Transverse colon (tissue), 4 donors: Measurements from ENCODE around the gene FCHSD2. TPM values are rescaled to one million over a fixed set of nuclear protein-coding genes. Genes with fewer than 3 reads are reported as not detected.

Source experiments
- DNase-seq: peaks from one replicate; pipeline ENCODE4 v3.0.0-alpha.2; 2019
- H3K27ac ChIP-seq, 4 donors: fragments of 200-600 bp; sonication (generic); 2 replicates each; pipeline ENCODE4 v1.5.1; 2016 to 2018; ENCODE audit warnings: inconsistent platforms in 4 of 4
- H3K27me3 ChIP-seq: fragments of 200-600 bp; sonication (generic); 2 replicates; pipeline ENCODE4 v1.5.1; 2017; ENCODE audit warnings: inconsistent platforms
- H3K36me3 ChIP-seq, 4 donors: fragments of 200-600 bp; sonication (generic); 2 replicates each; pipeline ENCODE4 v1.5.1; 2017 to 2019; ENCODE audit warnings: inconsistent platforms in 4 of 4
- H3K4me1 ChIP-seq, 4 donors: fragments of 200-600 bp; sonication (generic); 2 replicates each; pipeline ENCODE4 v1.5.1; 2017 to 2020; ENCODE audit warnings: inconsistent platforms in 4 of 4
- H3K4me3 ChIP-seq, 4 donors: fragments of 200-600 bp; sonication (generic); 1 replicate in 1 of 4; 2 replicates in 3 of 4; pipeline versions ENCODE4 v1.5.1 to v1.6.1; 2017 to 2019; ENCODE audit warnings: inconsistent platforms in 4 of 4
- H3K9me3 ChIP-seq, 2 donors: fragments of 200-600 bp; sonication (generic); 2 replicates each; pipeline ENCODE4 v1.5.1; 2017 to 2019; ENCODE audit warnings: inconsistent platforms in 2 of 2
- CTCF ChIP-seq, 5 experiments: fragments of 200-600 bp in 3 of 5; fragments of 450-650 bp in 2 of 5; sonication (generic) in 3 of 5; IDR thresholded peaks; 1 replicate in 2 of 5; 2 replicates in 3 of 5; pipeline ENCODE4 v1.5.1; 2016 to 2017; ENCODE audit warnings: antibody characterized with exemption in 5 of 5, inconsistent platforms in 3 of 5, mild to moderate bottlenecking in 2 of 5, moderate library complexity in 1 of 5
- EP300 ChIP-seq: sonication (generic); formaldehyde crosslinking; IDR thresholded peaks from one replicate; pipeline ENCODE4 v1.6.1; 2017; ENCODE audit warnings: antibody characterized with exemption, low read depth
- POLR2A ChIP-seq: fragments of 450-650 bp; IDR thresholded peaks from one replicate; pipeline ENCODE4 v1.6.1; 2016; ENCODE audit warnings: antibody characterized with exemption, mild to moderate bottlenecking, moderate library complexity
- POLR2AphosphoS5 ChIP-seq, 3 donors: sonication (generic); formaldehyde crosslinking; IDR thresholded peaks; one replicate each; pipeline ENCODE4 v1.6.1; 2016; ENCODE audit warnings: antibody characterized with exemption in 3 of 3
- WGBS, 2 donors: methylation state at CpG; one replicate each; pipeline ENCODE4 v1.1.5; 2018; ENCODE audit warnings: low coverage in 1 of 2; 5-methylcytosine and 5-hydroxymethylcytosine counted together
- in situ Hi-C, 4 donors: fragments of 200-750 bp; cut with MboI; loops; one replicate each; pipeline versions ENCODE4 v1.15.0 to v1.15.1; 2017; ENCODE audit warnings: low sequenced_read_pairs in 3 of 4, low pct_ligation_motif_present in 1 of 4, low pct_unique_long_range_greater_than_20kb in 1 of 4
- intact Hi-C: fragments of 100-400 bp; cut with DNase I; formaldehyde crosslinking; loops from one replicate; pipeline ENCODE4 v1.15.1; 2023; ENCODE audit warnings: low total_unique reads
- total RNA-seq, 4 donors: library from RNA; depleted of rRNA; stranded (reverse); fragments of >200 nt; gene quantifications; one replicate each; pipeline ENCODE4 v1.1.0, GENCODE V29; 2016

FCHSD2 gene
- total RNA-seq, 4 donors from 2014 or later: 9.1 to 15.9 (median 15.0) TPM

- H3K4me3 ChIP-seq: no peak overlapping the region
- intact Hi-C loops (no loop called here), in situ Hi-C loops (no loop called here)
- H3K4me1 ChIP-seq: no peaks in the 10 kb centered on the region
- peaks cover 0 to 23% (median 4%) of the 10 kb centered on the region in 4 donors for H3K36me3 ChIP-seq
- no peaks in the 10 kb centered on the region for H3K27me3 ChIP-seq
- DNase-seq: no peak
- no peak overlapping the region for H3K27ac ChIP-seq
- TF ChIP-seq POLR2AphosphoS5 (IDR thresholded peaks at IDR 0.05) (no peak), POLR2A (no peak), CTCF (IDR thresholded peaks at IDR 0.05) (no peak), EP300 (no peak)
- 97 to 100% methylated on average over 2 of the region's 2 CpGs for WGBS, 2 donors
- H3K9me3 ChIP-seq: no peaks in the 10 kb centered on the region
Observed at GRCh38 chr11:72890881-72891280, 251.2 kb downstream of the FCHSD2 start.

GRCh38 chr11:72886619-72887018, 255.5 kb downstream of the FCHSD2 start:
- TF ChIP-seq CTCF (IDR thresholded peaks at IDR 0.05): no peak
- TF ChIP-seq POLR2AphosphoS5 (IDR thresholded peaks at IDR 0.05): no peak
- no peak for TF ChIP-seq POLR2A
- no peak for TF ChIP-seq EP300
- intact Hi-C loops: no loop called here
- in situ Hi-C loops: no loop called here
- Histone ChIP-seq H3K27me3 (no peaks in the 10 kb centered on the region), H3K4me3 (no peak overlapping the region), H3K4me1 (no peaks in the 10 kb centered on the region), H3K27ac (no peak overlapping the region), H3K9me3 (no peaks in the 10 kb centered on the region), H3K36me3 (peaks cover 0 to 23% (median 4%) of the 10 kb centered on the region in 4 donors)
- DNase-seq: no peak

GRCh38 chr11:72885749-72886609, 256.1 kb downstream of the FCHSD2 start:
- Histone ChIP-seq H3K4me3 (no peak overlapping the region), H3K36me3 (peaks cover 0 to 23% (median 4%) of the 10 kb centered on the region in 4 donors), H3K27me3 (no peaks in the 10 kb centered on the region), H3K9me3 (no peaks in the 10 kb centered on the region), H3K27ac (no peak overlapping the region), H3K4me1 (no peaks in the 10 kb centered on the region)
- intact Hi-C loops: no loop called here
- TF ChIP-seq CTCF (IDR thresholded peaks at IDR 0.05) (no peak), POLR2AphosphoS5 (IDR thresholded peaks at IDR 0.05) (no peak), EP300 (no peak), POLR2A (no peak)
- DNase-seq: no peak
- WGBS, 2 donors: 95 to 98% methylated on average over 2 to 3 of the region's 3 CpGs
- in situ Hi-C loops: no loop called here

GRCh38 chr11:72876147-72876546, 266.0 kb downstream of the FCHSD2 start:
- 95 to 99% methylated on average over 3 of the region's 3 CpGs for WGBS, 2 donors
- no peaks in the 10 kb centered on the region for H3K27me3 ChIP-seq
- H3K9me3 ChIP-seq: no peaks in the 10 kb centered on the region
- no peak for DNase-seq
- H3K36me3 ChIP-seq: no peaks in the 10 kb centered on the region
- in situ Hi-C loops: no loop called here
- no peaks in the 10 kb centered on the region for H3K4me1 ChIP-seq
- TF ChIP-seq CTCF (IDR thresholded peaks at IDR 0.05): no peak
- TF ChIP-seq EP300: no peak
- TF ChIP-seq POLR2AphosphoS5 (IDR thresholded peaks at IDR 0.05): no peak
- TF ChIP-seq POLR2A: no peak
- no peak overlapping the region for H3K4me3 ChIP-seq
- H3K27ac ChIP-seq: no peak overlapping the region
- intact Hi-C loops: no loop called here
